ENCODE measurements around the gene GABBR2.

The GABBR2 gene

GRCh38 chr9:98714833-98715232 is 6.1 kb upstream of the GABBR2 start:
- H3K4me3 ChIP-seq (ENCODE audit: low read depth, low read length) = no peak overlapping the region
- TF ChIP-seq, protein P1, sequence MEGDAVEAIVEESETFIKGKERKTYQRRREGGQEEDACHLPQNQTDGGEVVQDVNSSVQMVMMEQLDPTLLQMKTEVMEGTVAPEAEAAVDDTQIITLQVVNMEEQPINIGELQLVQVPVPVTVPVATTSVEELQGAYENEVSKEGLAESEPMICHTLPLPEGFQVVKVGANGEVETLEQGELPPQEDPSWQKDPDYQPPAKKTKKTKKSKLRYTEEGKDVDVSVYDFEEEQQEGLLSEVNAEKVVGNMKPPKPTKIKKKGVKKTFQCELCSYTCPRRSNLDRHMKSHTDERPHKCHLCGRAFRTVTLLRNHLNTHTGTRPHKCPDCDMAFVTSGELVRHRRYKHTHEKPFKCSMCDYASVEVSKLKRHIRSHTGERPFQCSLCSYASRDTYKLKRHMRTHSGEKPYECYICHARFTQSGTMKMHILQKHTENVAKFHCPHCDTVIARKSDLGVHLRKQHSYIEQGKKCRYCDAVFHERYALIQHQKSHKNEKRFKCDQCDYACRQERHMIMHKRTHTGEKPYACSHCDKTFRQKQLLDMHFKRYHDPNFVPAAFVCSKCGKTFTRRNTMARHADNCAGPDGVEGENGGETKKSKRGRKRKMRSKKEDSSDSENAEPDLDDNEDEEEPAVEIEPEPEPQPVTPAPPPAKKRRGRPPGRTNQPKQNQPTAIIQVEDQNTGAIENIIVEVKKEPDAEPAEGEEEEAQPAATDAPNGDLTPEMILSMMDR (IDR thresholded peaks at IDR 0.05; ENCODE audit: low read depth, low read length, missing control alignments) = no peak
- in situ Hi-C loops (cut with HindIII; ENCODE audit: low pct_ligation_motif_present, low sequenced_read_pairs) = no loop called here
- H3K27ac ChIP-seq = no peak overlapping the region
- H3K27me3 ChIP-seq (replicated peaks) = peaks cover 14% of the 10 kb centered on the region
- H3K36me3 ChIP-seq (replicated peaks) = no peaks in the 10 kb centered on the region
- no peak for DNase-seq

DNA sequence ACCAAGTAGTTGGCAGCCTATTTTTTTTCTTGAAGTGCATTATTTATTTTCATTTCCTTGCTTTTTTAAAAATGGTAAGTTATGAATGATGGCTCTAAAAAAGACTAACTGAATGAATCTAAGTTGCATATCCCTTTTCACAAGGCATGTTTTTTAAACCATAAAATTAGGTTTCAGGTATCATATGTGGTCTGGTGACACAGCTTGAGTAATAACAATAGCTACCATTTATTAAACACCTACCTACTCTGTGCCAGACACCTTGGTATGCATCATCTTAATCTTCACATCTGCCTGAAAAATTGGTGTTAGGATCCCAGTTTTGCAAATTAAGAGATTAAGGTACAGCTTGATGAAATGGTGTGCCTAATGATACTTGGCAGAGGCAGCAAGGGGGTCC is 4.3 kb upstream of the GABBR2 start:
- in situ Hi-C loops (cut with HindIII; ENCODE audit: low pct_ligation_motif_present, low sequenced_read_pairs) = no loop called here
- H3K27ac ChIP-seq = no peak overlapping the region
- H3K27me3 ChIP-seq (replicated peaks) = peaks cover 30% of the 10 kb centered on the region
- TF ChIP-seq, protein P1 (IDR thresholded peaks at IDR 0.05; ENCODE audit: low read depth, low read length, missing control alignments) = no peak
- no peaks in the 10 kb centered on the region for H3K36me3 ChIP-seq (replicated peaks)
- no peak overlapping the region for H3K4me3 ChIP-seq (ENCODE audit: low read depth, low read length)
- no peak for DNase-seq

DNA sequence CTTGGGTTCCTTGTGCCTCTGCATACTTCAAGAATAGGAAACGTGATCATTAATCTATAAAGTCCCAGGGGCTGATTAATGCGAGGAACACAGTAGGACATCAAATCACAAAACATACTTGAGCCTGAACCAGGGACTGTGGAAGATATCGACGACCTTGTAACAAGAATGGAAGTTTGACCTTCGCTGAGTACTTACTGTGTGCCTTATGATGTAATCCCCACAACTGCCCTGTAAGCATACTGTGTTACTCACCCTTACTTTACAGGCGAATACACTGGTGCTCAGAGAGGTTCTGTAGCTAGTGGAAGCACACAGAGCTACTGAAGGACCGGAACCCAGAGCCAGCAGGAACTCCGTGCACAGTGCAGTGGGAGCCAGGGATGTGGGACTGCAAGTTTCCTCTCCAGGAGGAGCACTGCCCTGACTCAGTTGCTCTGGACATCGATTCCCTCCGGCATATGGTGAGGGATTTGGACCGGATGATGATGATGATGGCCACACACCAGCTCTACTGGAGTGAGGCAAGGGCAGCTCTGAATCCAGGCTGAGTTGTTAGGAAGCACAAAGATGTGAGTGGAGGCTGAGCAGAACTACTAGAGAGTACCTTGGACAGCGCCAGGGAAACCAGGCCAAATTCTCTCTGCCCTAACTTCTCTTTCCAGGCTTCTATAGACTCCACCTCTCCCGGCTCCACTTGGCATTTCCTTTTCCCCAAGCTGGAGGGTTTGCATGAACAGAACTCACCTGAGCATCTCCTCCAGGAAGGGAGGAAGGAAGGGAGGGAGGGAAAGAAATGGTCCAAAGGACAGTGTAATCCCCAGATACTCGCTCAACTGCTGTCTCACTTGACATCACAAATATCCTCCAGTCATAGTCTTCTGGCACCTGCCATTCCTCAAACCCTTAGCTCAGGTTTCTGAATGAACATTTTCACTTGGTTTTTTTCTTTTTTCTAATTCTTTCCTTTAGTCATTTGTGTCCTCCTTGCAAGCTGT is 1.5 kb upstream of the GABBR2 start:
- Histone ChIP-seq H3K27ac (no peak overlapping the region), H3K27me3 (replicated peaks) (peaks cover 42% of the 10 kb centered on the region), H3K4me3 (ENCODE audit: low read depth, low read length) (no peak overlapping the region), H3K36me3 (replicated peaks) (no peaks in the 10 kb centered on the region)
- in situ Hi-C loops (cut with HindIII; ENCODE audit: low pct_ligation_motif_present, low sequenced_read_pairs) = no loop called here
- DNase-seq = peak; percentile 35
- TF ChIP-seq, protein P1 (IDR thresholded peaks at IDR 0.05; ENCODE audit: low read depth, low read length, missing control alignments) = no peak

GRCh38 chr9:98708103-98708932 is 417 bp downstream of the GABBR2 start:
- Histone ChIP-seq H3K4me3 (ENCODE audit: low read depth, low read length) (no peak overlapping the region), H3K27me3 (replicated peaks) (peaks cover 42% of the 10 kb centered on the region), H3K36me3 (replicated peaks) (no peaks in the 10 kb centered on the region), H3K27ac (no peak overlapping the region)
- in situ Hi-C loops (cut with HindIII; ENCODE audit: low pct_ligation_motif_present, low sequenced_read_pairs) = no loop called here
- DNase-seq = no peak
- TF ChIP-seq, protein P1 (IDR thresholded peaks at IDR 0.05; ENCODE audit: low read depth, low read length, missing control alignments) = no peak

GRCh38 chr9:98707166-98708102 is 1.3 kb downstream of the GABBR2 start:
- peak; percentile 52 for DNase-seq
- Histone ChIP-seq H3K4me3 (ENCODE audit: low read depth, low read length) (peak overlapping the region; percentile 15), H3K27ac (no peak overlapping the region), H3K36me3 (replicated peaks) (no peaks in the 10 kb centered on the region), H3K27me3 (replicated peaks) (peaks cover 42% of the 10 kb centered on the region)
- in situ Hi-C loops (cut with HindIII; ENCODE audit: low pct_ligation_motif_present, low sequenced_read_pairs) = no loop called here
- TF ChIP-seq, protein P1 (IDR thresholded peaks at IDR 0.05; ENCODE audit: low read depth, low read length, missing control alignments) = peak; percentile 85

Data from brain microvascular endothelial cell (primary cell).